D341Med (cell line): ENCODE measurements around the gene GIMD1.

Source experiments
- DNase-seq: peaks from one replicate; pipeline ENCODE4 v3.0.0; 2012; ENCODE audit warnings: low spot score

The GIMD1 gene

DNA sequence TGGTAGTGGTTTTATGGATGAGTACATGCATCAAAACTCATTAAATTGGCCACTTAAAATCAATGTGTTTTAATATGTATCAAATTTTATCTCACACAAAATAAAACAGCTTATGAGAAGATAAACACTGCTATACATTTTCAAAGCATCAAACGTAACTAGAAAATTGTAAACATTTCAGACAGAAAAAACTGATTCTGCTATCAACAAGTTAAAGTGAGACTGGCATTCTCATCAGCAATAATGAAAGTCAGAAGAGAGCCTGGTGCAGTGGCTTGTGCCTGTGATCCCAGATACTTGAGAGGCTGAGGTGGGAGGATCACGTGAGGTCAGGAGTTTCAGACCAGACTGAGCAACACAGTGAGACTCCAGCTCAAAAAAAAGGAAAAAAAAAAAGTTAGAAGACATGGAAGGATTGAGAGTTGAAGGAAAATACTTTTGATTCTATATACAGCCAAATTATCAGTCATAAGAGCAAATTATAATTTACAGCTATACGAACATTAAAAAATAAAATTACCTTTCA lies 55.5 kb downstream of the GIMD1 start:
- no peak for DNase-seq

DNA sequence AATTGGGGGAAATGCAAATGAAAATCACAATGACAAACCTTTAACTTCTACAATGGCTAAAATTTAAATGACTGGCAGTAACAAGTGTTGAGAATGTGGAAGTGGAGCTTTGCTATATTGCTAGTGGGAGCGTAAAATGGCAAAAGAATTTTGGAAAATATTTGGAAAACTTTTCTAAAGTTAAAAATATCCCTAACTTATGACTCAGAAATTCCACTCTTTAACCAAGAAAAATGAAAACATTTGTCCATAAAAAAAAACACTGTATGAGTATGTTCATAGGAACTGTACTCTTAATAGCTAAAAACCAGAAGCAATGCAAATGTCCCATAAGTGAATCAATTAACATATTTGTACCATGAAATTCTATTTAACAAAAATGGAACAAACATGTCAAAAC lies 56.2 kb downstream of the GIMD1 start:
- no peak for DNase-seq
